Mesodermal cell (in vitro differentiated cells): ENCODE results near the gene FAM13A.
"Not testable (repeated sequence)": the region's sequence is repeated elsewhere in the genome, so short reads cannot be mapped to it uniquely, and the experiment has no call there.

Source experiments
- H3K27ac ChIP-seq: 2 replicates; pipeline ENCODE4 v1.7.0; 2013; ENCODE audit warnings: mild to moderate bottlenecking, low read depth, low read length, moderate library complexity; ENCODE audit not compliant: severe bottlenecking
- H3K36me3 ChIP-seq: 2 replicates; pipeline ENCODE4 v1.7.1; 2013; ENCODE audit warnings: mild to moderate bottlenecking, low read length, moderate library complexity; ENCODE audit not compliant: control insufficient read depth, insufficient read depth
- H3K4me1 ChIP-seq: one replicate; pipeline ENCODE4 v1.7.1; 2013; ENCODE audit warnings: mild to moderate bottlenecking, low read length; ENCODE audit not compliant: insufficient read depth, control insufficient read depth, poor library complexity, severe bottlenecking
- H3K4me3 ChIP-seq: 2 replicates; pipeline ENCODE4 v1.7.0; 2013; ENCODE audit warnings: low read length, control low read depth, mild to moderate bottlenecking; ENCODE audit not compliant: insufficient read depth, poor library complexity, severe bottlenecking; ENCODE audit errors: extremely low read depth
- H3K9me3 ChIP-seq: 2 replicates; pipeline ENCODE4 v1.7.1; 2013; ENCODE audit warnings: mild to moderate bottlenecking, low read length, moderate library complexity; ENCODE audit not compliant: control insufficient read depth
- WGBS, 2 experiments: methylation state at CpG; one replicate each; pipeline ENCODE4 v1.1.5; 2013; ENCODE audit warnings: missing lambda C conversion rate in 2 of 2; ENCODE audit not compliant: insufficient coverage in 2 of 2; 5-methylcytosine and 5-hydroxymethylcytosine counted together

Gene FAM13A

GRCh38 chr4:88904240-88904639, 152.7 kb downstream of the FAM13A start:
- H3K9me3 ChIP-seq, H3K4me1 ChIP-seq, H3K27ac ChIP-seq, H3K4me3 ChIP-seq, H3K36me3 ChIP-seq: not testable (repeated sequence)
- WGBS, 2 experiments: 100% methylated on average over 2 of the region's 3 CpGs; no CpG with 5 or more reads in 1 of the 2 experiments

- Histone ChIP-seq H3K9me3 (no peaks in the 10 kb centered on the region), H3K36me3 (peaks cover 9% of the 10 kb centered on the region)
- 60 to 83% methylated on average over 1 of the region's 2 CpGs for WGBS, 2 experiments
These were observed 156.6 kb downstream of the FAM13A start for GRCh38 chr4:88900432-88900831.

GRCh38 chr4:88897752-88898151, 159.2 kb downstream of the FAM13A start:
- Histone ChIP-seq H3K27ac (no peak overlapping the region), H3K36me3 (no peaks in the 10 kb centered on the region), H3K4me1 (no peaks in the 10 kb centered on the region), H3K9me3 (no peaks in the 10 kb centered on the region), H3K4me3 (no peak overlapping the region)

More at GRCh38 chr4:88900432-88900831, 156.6 kb downstream of the FAM13A start:
- Histone ChIP-seq H3K4me1 (no peaks in the 10 kb centered on the region), H3K4me3 (no peak overlapping the region), H3K27ac (no peak overlapping the region)

GRCh38 chr4:88897180-88897579, 159.8 kb downstream of the FAM13A start:
- Histone ChIP-seq H3K27ac (no peak overlapping the region), H3K9me3 (no peaks in the 10 kb centered on the region), H3K4me1 (no peaks in the 10 kb centered on the region), H3K36me3 (no peaks in the 10 kb centered on the region), H3K4me3 (no peak overlapping the region)
- WGBS, 2 experiments: 83% methylated on average over 1 of the region's 2 CpGs; no CpG with 5 or more reads in 1 of the 2 experiments

GRCh38 chr4:88893961-88894360, 163.0 kb downstream of the FAM13A start:
- Histone ChIP-seq H3K4me1 (no peaks in the 10 kb centered on the region), H3K27ac (no peak overlapping the region), H3K36me3 (no peaks in the 10 kb centered on the region), H3K9me3 (no peaks in the 10 kb centered on the region), H3K4me3 (no peak overlapping the region)
- no CpG with 5 or more reads among the region's 1 CpG for WGBS, 2 experiments

GRCh38 chr4:88892646-88893045, 164.3 kb downstream of the FAM13A start:
- Histone ChIP-seq H3K4me1 (no peaks in the 10 kb centered on the region), H3K9me3 (no peaks in the 10 kb centered on the region), H3K27ac (no peak overlapping the region), H3K36me3 (no peaks in the 10 kb centered on the region), H3K4me3 (no peak overlapping the region)
- no CpG with 5 or more reads among the region's 1 CpG for WGBS, 2 experiments

GRCh38 chr4:88891636-88892035, 165.3 kb downstream of the FAM13A start:
- Histone ChIP-seq H3K4me3 (no peak overlapping the region), H3K36me3 (no peaks in the 10 kb centered on the region), H3K9me3 (no peaks in the 10 kb centered on the region), H3K27ac (no peak overlapping the region), H3K4me1 (no peaks in the 10 kb centered on the region)
- 88 to 100% methylated on average over 1 of the region's 1 CpG for WGBS, 2 experiments

- not testable (repeated sequence) for H3K27ac ChIP-seq, H3K36me3 ChIP-seq, H3K4me3 ChIP-seq, H3K9me3 ChIP-seq, H3K4me1 ChIP-seq
- 83 to 85% methylated on average over 3 of the region's 3 CpGs for WGBS, 2 experiments
These were observed 169.6 kb downstream of the FAM13A start for GRCh38 chr4:88887409-88887808.

- WGBS, 2 experiments: 90 to 100% methylated on average over 1 of the region's 2 CpGs
- H3K9me3 ChIP-seq: no peaks in the 10 kb centered on the region
- H3K4me3 ChIP-seq: no peak overlapping the region
- no peak overlapping the region for H3K27ac ChIP-seq
- no peaks in the 10 kb centered on the region for H3K36me3 ChIP-seq
- no peaks in the 10 kb centered on the region for H3K4me1 ChIP-seq
These were observed 175.8 kb downstream of the FAM13A start for GRCh38 chr4:88881227-88881569.

GRCh38 chr4:88880501-88881226, 176.3 kb downstream of the FAM13A start:
- Histone ChIP-seq H3K9me3 (no peaks in the 10 kb centered on the region), H3K36me3 (no peaks in the 10 kb centered on the region), H3K4me3 (no peak overlapping the region), H3K4me1 (no peaks in the 10 kb centered on the region), H3K27ac (no peak overlapping the region)
- WGBS, 2 experiments: 95 to 96% methylated on average over 5 to 6 of the region's 11 CpGs

- WGBS, 2 experiments: 72 to 92% methylated on average over 3 to 4 of the region's 4 CpGs
- Histone ChIP-seq H3K27ac (no peak overlapping the region), H3K9me3 (no peaks in the 10 kb centered on the region), H3K4me1 (no peaks in the 10 kb centered on the region), H3K4me3 (no peak overlapping the region), H3K36me3 (no peaks in the 10 kb centered on the region)
These were observed 177.0 kb downstream of the FAM13A start for GRCh38 chr4:88879991-88880390.
